GM23338 (cell line): ENCODE results near the gene HSF2BP. TPM values are rescaled to one million over a fixed set of nuclear protein-coding genes. Genes with fewer than 3 reads are reported as not detected.

Experiments used
- ATAC-seq: fragments of 200-7000 bp; cut with Tn5 transposase; 3 replicates; pipeline ENCODE4 v1.9.1; 2020
- DNase-seq: peaks from one replicate; pipeline ENCODE4 v3.0.0-alpha.2; 2015; ENCODE audit warnings: low spot score
- H2AFZ ChIP-seq: fragments of 200-600 bp; sonication (generic); 2 replicates; pipeline ENCODE4 v1.8.0; 2016; ENCODE audit warnings: antibody characterized with exemption, mild to moderate bottlenecking, moderate library complexity
- H3F3A ChIP-seq: fragments of 200-600 bp; sonication (generic); replicated peaks from 2 replicates; pipeline ENCODE4 v1.8.0; 2017; ENCODE audit warnings: antibody characterized with exemption, mixed run types, low read depth
- H3K27ac ChIP-seq: fragments of 200-600 bp; sonication (generic); 2 replicates; pipeline ENCODE4 v1.6.1; 2016; ENCODE audit warnings: low read depth
- H3K27me3 ChIP-seq: fragments of 200-600 bp; sonication (generic); 2 replicates; pipeline ENCODE4 v1.8.0; 2016; ENCODE audit warnings: mild to moderate bottlenecking, mixed run types, moderate library complexity; ENCODE audit not compliant: insufficient read depth
- H3K36me3 ChIP-seq: fragments of 200-600 bp; sonication (generic); 2 replicates; pipeline ENCODE4 v1.8.0; 2016; ENCODE audit warnings: mild to moderate bottlenecking; ENCODE audit not compliant: insufficient read depth
- H3K4me1 ChIP-seq: fragments of 200-600 bp; sonication (generic); 2 replicates; pipeline ENCODE4 v1.8.0; 2016; ENCODE audit warnings: mild to moderate bottlenecking, moderate library complexity; ENCODE audit not compliant: insufficient read depth
- H3K4me2 ChIP-seq: fragments of 200-600 bp; sonication (generic); 2 replicates; pipeline ENCODE4 v1.7.1; 2017; ENCODE audit warnings: mixed run types
- H3K4me3 ChIP-seq: fragments of 200-600 bp; sonication (generic); 2 replicates; pipeline ENCODE4 v1.6.1; 2016; ENCODE audit warnings: mixed run types
- H3K79me2 ChIP-seq: fragments of 200-600 bp; sonication (generic); replicated peaks from 2 replicates; pipeline ENCODE4 v1.8.0; 2017; ENCODE audit warnings: mild to moderate bottlenecking; ENCODE audit not compliant: insufficient read depth
- H3K9me2 ChIP-seq: fragments of 200-600 bp; sonication (generic); 2 replicates; pipeline ENCODE4 v1.8.0; 2017; ENCODE audit not compliant: insufficient read depth
- H4K20me1 ChIP-seq: fragments of 200-600 bp; sonication (generic); replicated peaks from 2 replicates; pipeline ENCODE4 v1.8.0; 2017; ENCODE audit warnings: mild to moderate bottlenecking; ENCODE audit not compliant: insufficient read depth
- H3K27ac Mint-ChIP-seq: 2 replicates; pipeline ENCODE4 v1.8.0; 2020; ENCODE audit warnings: inconsistent platforms, mild to moderate bottlenecking, moderate library complexity, mixed read lengths
- H3K27me3 Mint-ChIP-seq: 3 replicates; pipeline ENCODE4 v1.8.0; 2022; ENCODE audit warnings: low read depth, mild to moderate bottlenecking, moderate library complexity, mixed read lengths, inconsistent platforms; ENCODE audit not compliant: insufficient read depth, poor library complexity
- H3K36me3 Mint-ChIP-seq: 3 replicates; pipeline ENCODE4 v1.8.0; 2021; ENCODE audit warnings: low read depth, mild to moderate bottlenecking, inconsistent platforms, moderate library complexity, mixed read lengths
- H3K4me1 Mint-ChIP-seq: 3 replicates; pipeline ENCODE4 v1.8.0; 2020; ENCODE audit warnings: mild to moderate bottlenecking, inconsistent platforms, mixed read lengths
- H3K4me3 Mint-ChIP-seq: 3 replicates; pipeline ENCODE4 v1.8.0; 2021; ENCODE audit warnings: moderate library complexity, mild to moderate bottlenecking, inconsistent platforms, mixed read lengths
- H3K9me3 Mint-ChIP-seq: 3 replicates; pipeline ENCODE4 v1.8.0; 2020; ENCODE audit warnings: moderate library complexity, mild to moderate bottlenecking, inconsistent platforms, mixed read lengths
- EZH2 ChIP-seq: fragments of 200-600 bp; sonication (generic); IDR thresholded peaks from one replicate; pipeline ENCODE4 v1.8.0; 2017; ENCODE audit warnings: antibody characterized with exemption, mild to moderate bottlenecking, low read depth; ENCODE audit not compliant: unreplicated experiment
- EZH2phosphoT487 ChIP-seq: fragments of 200-600 bp; sonication (generic); IDR thresholded peaks from one replicate; pipeline ENCODE4 v1.8.1; 2018; ENCODE audit warnings: antibody characterized with exemption; ENCODE audit not compliant: unreplicated experiment
- JUNB ChIP-seq: IDR thresholded peaks from one replicate; pipeline ENCODE4 v1.6.1; 2016; ENCODE audit warnings: antibody characterized with exemption; ENCODE audit not compliant: unreplicated experiment
- NANOG ChIP-seq: IDR thresholded peaks from 2 replicates; pipeline ENCODE4 v1.6.1; 2016; ENCODE audit warnings: antibody characterized with exemption, borderline replicate concordance
- POLR2AphosphoS5 ChIP-seq: IDR thresholded peaks from 2 replicates; pipeline ENCODE4 v1.6.1; 2016; ENCODE audit warnings: antibody characterized with exemption, low read depth
- STAT1 ChIP-seq: IDR thresholded peaks from one replicate; pipeline ENCODE4 v1.6.1; 2016; ENCODE audit warnings: antibody characterized with exemption; ENCODE audit not compliant: unreplicated experiment
- ZNF114 ChIP-seq: fragments of 250-450 bp; sonication (Bioruptor Pico); IDR thresholded peaks from 2 replicates; pipeline ENCODE4 v1.5.0; 2020; ENCODE audit warnings: mild to moderate bottlenecking, moderate library complexity
- ZNF331 ChIP-seq: fragments of 250-450 bp; sonication (Bioruptor Pico); IDR thresholded peaks from 2 replicates; pipeline ENCODE4 v1.5.0; 2020; ENCODE audit warnings: low read depth, mild to moderate bottlenecking, moderate library complexity
- polyA plus RNA-seq: library from polyadenylated mRNA; unstranded; fragments of >200 nt; fragmentation: Nextera tagmentation; extraction: Ambion mirVana; gene quantifications from 2 replicates; pipeline ENCODE4 v1.2.1, GENCODE V29; 2016
- total RNA-seq: library from RNA; depleted of rRNA; stranded (reverse); fragments of >200 nt; shearing (Covaris generic); gene quantifications from 2 replicates; pipeline ENCODE4 v1.2.3, GENCODE V29; 2014
- TF ChIP-seq, protein P1 (sequence below): IDR thresholded peaks from one replicate; pipeline ENCODE4 v1.6.1; 2018; ENCODE audit warnings: antibody characterized with exemption; ENCODE audit not compliant: unreplicated experiment
- TF ChIP-seq, protein P2 (sequence below): fragments of 250-450 bp; sonication (Bioruptor Pico); IDR thresholded peaks from 2 replicates; pipeline ENCODE4 v1.5.0; 2020; ENCODE audit warnings: mild to moderate bottlenecking, moderate library complexity
- TF ChIP-seq, protein P3 (sequence below), 2 experiments: fragments of 200-600 bp in 1 of 2; sonication (generic) in 1 of 2; conservative IDR thresholded peaks; 2 replicates each; pipeline versions ENCODE4 v1.5.1 to v1.6.1; 2016 to 2017; ENCODE audit warnings: antibody characterized with exemption in 2 of 2, low read depth in 2 of 2, mild to moderate bottlenecking in 2 of 2, moderate library complexity in 1 of 2

The HSF2BP gene
- total and polyA plus RNA-seq, 2 experiments from 2014 or later: 0.78 to 2.0 TPM

DNA sequence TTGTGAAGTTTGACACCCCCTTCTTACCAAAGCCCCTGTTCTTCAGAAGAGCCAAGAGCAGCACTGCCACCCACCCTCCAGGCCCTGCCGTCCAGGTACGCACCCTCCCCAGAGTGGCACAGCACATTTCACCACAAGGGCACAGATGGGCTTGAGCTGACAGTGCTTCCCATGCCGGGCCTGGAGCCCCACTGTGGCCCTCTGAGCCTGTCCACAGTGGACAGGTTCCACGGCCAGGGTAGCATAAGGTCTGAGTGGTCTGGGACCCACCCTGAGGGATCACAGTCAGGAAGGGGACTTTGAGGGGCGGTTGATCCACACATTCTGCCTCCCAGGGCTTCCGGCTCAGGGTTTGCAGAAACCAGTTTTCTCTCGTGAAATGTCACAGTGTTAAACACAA, 31.1 kb upstream of the HSF2BP start (continued):
- TF ChIP-seq, protein P1, sequence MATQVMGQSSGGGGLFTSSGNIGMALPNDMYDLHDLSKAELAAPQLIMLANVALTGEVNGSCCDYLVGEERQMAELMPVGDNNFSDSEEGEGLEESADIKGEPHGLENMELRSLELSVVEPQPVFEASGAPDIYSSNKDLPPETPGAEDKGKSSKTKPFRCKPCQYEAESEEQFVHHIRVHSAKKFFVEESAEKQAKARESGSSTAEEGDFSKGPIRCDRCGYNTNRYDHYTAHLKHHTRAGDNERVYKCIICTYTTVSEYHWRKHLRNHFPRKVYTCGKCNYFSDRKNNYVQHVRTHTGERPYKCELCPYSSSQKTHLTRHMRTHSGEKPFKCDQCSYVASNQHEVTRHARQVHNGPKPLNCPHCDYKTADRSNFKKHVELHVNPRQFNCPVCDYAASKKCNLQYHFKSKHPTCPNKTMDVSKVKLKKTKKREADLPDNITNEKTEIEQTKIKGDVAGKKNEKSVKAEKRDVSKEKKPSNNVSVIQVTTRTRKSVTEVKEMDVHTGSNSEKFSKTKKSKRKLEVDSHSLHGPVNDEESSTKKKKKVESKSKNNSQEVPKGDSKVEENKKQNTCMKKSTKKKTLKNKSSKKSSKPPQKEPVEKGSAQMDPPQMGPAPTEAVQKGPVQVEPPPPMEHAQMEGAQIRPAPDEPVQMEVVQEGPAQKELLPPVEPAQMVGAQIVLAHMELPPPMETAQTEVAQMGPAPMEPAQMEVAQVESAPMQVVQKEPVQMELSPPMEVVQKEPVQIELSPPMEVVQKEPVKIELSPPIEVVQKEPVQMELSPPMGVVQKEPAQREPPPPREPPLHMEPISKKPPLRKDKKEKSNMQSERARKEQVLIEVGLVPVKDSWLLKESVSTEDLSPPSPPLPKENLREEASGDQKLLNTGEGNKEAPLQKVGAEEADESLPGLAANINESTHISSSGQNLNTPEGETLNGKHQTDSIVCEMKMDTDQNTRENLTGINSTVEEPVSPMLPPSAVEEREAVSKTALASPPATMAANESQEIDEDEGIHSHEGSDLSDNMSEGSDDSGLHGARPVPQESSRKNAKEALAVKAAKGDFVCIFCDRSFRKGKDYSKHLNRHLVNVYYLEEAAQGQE: no peak

DNA sequence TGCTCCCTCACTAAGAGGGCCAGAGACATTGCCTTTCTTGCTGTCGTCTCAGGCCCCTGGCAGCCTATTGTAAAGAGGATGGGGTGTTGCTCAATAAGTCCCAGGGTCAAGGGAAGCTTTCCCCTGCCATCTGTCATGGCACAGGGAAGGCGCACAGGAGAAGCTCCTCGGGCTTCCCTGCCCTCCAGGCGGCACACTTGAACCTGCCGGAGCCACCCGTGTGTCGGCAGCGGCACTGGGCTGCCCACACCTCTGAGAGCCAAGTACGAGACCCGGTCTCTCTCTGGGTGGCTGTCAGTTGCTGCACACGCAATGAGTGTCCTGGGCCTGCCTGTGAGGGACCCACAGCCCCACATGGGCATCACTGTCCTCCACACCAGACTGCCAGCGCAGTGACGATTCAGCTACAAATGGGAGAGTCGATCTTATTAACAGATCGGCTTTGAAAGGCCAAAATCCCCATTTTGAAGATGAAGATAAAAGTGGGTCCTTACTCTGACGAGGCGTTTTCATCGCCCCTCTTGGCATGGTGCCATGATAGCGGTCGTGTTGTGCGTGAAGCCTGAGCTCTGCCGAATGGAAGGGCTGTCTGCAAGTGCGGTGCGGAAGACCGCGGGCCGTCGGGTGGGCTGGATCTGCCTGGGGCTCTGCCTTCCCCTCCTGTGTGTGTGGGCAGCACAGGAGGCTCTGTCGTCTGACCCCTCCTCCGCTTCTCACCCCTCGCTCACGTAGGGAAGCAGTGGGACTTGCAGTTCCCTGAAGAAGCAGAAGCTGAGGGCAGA, 30.5 kb upstream of the HSF2BP start:
- H3K36me3 Mint-ChIP-seq: peaks cover 98% of the 10 kb centered on the region
- no peak overlapping the region for H2AFZ ChIP-seq
- no peak overlapping the region for H3K4me2 ChIP-seq
- H3K4me1 ChIP-seq: no peaks in the 10 kb centered on the region
- H3K4me1 Mint-ChIP-seq: no peaks in the 10 kb centered on the region
- peaks cover 4% of the 10 kb centered on the region for H3K27me3 Mint-ChIP-seq
- H3K4me3 Mint-ChIP-seq: no peak overlapping the region
- H3K9me2 ChIP-seq: no peaks in the 10 kb centered on the region
- no peaks in the 10 kb centered on the region for H3F3A ChIP-seq
- no peaks in the 10 kb centered on the region for H3K79me2 ChIP-seq
- peaks cover 11% of the 10 kb centered on the region; the same call in 1 of the 2 replicates for H4K20me1 ChIP-seq
- no peak overlapping the region for H3K27ac Mint-ChIP-seq
- H3K27me3 ChIP-seq: no peaks in the 10 kb centered on the region
- ATAC-seq (no peak), DNase-seq (no peak)
- no peak overlapping the region for H3K27ac ChIP-seq
- peaks cover 22% of the 10 kb centered on the region for H3K36me3 ChIP-seq
- H3K4me3 ChIP-seq: no peak overlapping the region
- H3K9me3 Mint-ChIP-seq: no peaks in the 10 kb centered on the region
- TF ChIP-seq, protein P2, sequence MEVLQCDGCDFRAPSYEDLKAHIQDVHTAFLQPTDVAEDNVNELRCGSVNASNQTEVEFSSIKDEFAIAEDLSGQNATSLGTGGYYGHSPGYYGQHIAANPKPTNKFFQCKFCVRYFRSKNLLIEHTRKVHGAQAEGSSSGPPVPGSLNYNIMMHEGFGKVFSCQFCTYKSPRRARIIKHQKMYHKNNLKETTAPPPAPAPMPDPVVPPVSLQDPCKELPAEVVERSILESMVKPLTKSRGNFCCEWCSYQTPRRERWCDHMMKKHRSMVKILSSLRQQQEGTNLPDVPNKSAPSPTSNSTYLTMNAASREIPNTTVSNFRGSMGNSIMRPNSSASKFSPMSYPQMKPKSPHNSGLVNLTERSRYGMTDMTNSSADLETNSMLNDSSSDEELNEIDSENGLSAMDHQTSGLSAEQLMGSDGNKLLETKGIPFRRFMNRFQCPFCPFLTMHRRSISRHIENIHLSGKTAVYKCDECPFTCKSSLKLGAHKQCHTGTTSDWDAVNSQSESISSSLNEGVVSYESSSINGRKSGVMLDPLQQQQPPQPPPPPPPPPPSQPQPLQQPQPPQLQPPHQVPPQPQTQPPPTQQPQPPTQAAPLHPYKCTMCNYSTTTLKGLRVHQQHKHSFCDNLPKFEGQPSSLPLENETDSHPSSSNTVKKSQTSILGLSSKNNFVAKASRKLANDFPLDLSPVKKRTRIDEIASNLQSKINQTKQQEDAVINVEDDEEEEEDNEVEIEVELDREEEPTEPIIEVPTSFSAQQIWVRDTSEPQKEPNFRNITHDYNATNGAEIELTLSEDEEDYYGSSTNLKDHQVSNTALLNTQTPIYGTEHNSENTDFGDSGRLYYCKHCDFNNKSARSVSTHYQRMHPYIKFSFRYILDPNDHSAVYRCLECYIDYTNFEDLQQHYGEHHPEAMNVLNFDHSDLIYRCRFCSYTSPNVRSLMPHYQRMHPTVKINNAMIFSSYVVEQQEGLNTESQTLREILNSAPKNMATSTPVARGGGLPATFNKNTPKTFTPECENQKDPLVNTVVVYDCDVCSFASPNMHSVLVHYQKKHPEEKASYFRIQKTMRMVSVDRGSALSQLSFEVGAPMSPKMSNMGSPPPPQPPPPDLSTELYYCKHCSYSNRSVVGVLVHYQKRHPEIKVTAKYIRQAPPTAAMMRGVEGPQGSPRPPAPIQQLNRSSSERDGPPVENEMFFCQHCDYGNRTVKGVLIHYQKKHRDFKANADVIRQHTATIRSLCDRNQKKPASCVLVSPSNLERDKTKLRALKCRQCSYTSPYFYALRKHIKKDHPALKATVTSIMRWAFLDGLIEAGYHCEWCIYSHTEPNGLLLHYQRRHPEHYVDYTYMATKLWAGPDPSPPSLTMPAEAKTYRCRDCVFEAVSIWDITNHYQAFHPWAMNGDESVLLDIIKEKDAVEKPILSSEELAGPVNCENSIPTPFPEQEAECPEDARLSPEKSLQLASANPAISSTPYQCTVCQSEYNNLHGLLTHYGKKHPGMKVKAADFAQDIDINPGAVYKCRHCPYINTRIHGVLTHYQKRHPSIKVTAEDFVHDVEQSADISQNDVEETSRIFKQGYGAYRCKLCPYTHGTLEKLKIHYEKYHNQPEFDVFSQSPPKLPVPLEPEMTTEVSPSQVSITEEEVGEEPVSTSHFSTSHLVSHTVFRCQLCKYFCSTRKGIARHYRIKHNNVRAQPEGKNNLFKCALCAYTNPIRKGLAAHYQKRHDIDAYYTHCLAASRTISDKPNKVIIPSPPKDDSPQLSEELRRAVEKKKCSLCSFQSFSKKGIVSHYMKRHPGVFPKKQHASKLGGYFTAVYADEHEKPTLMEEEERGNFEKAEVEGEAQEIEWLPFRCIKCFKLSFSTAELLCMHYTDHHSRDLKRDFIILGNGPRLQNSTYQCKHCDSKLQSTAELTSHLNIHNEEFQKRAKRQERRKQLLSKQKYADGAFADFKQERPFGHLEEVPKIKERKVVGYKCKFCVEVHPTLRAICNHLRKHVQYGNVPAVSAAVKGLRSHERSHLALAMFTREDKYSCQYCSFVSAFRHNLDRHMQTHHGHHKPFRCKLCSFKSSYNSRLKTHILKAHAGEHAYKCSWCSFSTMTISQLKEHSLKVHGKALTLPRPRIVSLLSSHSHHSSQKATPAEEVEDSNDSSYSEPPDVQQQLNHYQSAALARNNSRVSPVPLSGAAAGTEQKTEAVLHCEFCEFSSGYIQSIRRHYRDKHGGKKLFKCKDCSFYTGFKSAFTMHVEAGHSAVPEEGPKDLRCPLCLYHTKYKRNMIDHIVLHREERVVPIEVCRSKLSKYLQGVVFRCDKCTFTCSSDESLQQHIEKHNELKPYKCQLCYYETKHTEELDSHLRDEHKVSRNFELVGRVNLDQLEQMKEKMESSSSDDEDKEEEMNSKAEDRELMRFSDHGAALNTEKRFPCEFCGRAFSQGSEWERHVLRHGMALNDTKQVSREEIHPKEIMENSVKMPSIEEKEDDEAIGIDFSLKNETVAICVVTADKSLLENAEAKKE: no peak
- TF ChIP-seq EZH2phosphoT487 (no peak), NANOG (no peak), ZNF114 (CRISPR knock-in tag) (no peak), JUNB (no peak), POLR2AphosphoS5 (no peak), ZNF331 (CRISPR knock-in tag) (no peak), EZH2 (no peak), STAT1 (no peak)
- TF ChIP-seq, protein P3, sequence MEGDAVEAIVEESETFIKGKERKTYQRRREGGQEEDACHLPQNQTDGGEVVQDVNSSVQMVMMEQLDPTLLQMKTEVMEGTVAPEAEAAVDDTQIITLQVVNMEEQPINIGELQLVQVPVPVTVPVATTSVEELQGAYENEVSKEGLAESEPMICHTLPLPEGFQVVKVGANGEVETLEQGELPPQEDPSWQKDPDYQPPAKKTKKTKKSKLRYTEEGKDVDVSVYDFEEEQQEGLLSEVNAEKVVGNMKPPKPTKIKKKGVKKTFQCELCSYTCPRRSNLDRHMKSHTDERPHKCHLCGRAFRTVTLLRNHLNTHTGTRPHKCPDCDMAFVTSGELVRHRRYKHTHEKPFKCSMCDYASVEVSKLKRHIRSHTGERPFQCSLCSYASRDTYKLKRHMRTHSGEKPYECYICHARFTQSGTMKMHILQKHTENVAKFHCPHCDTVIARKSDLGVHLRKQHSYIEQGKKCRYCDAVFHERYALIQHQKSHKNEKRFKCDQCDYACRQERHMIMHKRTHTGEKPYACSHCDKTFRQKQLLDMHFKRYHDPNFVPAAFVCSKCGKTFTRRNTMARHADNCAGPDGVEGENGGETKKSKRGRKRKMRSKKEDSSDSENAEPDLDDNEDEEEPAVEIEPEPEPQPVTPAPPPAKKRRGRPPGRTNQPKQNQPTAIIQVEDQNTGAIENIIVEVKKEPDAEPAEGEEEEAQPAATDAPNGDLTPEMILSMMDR (conservative IDR thresholded peaks at IDR 0.05; ENCODE audit: low read depth in 2 of 2): no peak
